Right forelimb (tissue), 1 donor: ENCODE measurements around the gene PTPRM.

Experiments
- DNase-seq: peaks from one replicate; pipeline ENCODE4 v3.0.0-alpha.2; 2018

PTPRM gene

DNA sequence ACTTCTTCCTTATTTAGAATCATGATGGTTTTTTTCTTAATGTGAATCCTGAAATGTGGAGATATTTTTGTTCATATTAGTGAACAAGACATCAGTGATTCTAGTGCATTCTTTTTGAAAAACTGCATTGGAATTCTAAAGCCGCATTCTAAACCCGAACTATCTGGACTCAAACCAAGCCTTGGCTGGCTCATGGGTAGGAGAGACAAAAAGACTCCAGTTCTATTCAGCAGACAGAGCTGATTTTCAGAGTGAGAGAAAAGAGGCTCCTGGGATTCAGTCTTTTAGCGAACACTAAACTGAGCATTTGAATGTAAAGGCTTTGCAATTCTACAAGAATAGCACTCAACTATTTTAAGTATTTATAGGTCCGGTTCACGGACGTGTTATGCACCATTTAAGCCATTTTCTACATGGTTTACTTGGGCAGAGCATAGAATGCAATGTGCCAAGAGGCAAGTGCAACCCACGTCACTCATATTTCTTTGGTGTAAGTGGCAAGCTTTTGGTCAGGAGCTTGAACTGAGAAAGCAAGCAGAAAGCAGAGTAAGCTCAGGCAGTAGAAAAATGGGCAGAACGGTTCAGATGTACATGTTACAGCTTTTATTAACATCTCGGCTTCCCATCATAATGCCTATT, 814.8 kb downstream of the PTPRM start:
- DNase-seq = no peak

- no peak for DNase-seq
Observed at GRCh38 chr18:8385400-8385799, 818.3 kb downstream of the PTPRM start.

GRCh38 chr18:8386669-8387380, 819.7 kb downstream of the PTPRM start:
- no peak for DNase-seq

GRCh38 chr18:8389391-8390340, 822.5 kb downstream of the PTPRM start:
- peak; percentile 77 for DNase-seq

- DNase-seq = no peak
Observed at GRCh38 chr18:8391068-8391467, 824.0 kb downstream of the PTPRM start.

- DNase-seq = no peak
Observed at GRCh38 chr18:8396254-8396653, 829.1 kb downstream of the PTPRM start.

DNA sequence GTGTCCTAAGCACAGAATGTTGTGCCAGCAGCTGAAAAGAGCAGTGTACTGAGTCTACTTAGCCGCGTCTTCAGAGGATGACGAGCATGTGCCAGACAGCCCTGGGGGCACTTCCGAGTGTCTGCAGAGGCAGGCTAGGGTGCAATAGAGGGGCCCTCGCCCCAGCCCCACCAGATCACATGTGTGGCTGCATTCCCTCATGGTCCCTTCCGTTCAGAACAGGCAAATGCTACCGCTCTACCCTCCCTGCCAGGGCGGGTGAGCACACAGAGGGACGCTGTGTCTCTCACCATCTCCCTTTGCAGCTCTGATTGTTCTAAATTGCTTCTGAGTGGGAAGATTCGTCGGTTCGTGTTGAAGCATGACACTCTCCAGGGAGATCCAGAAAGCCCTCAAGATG, 829.9 kb downstream of the PTPRM start:
- DNase-seq = no peak

DNA sequence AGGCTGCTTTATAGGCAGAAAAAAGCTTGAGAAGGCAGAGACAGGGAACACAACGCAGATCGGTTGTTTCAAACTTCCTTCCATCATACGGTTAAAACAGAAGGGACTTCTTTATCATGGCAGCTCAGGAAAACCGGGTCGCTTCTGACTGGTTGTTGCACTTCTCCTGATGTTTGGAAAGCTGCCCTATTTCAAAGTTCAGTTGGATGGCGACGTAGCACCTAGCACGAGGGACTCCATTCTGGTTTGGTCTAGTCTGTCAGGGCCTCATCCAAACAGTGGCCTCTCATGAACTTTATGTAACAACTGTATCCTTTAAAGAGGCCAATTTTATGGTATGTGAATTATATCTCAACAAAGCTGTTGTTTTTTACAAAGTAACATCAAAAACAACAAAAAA, 832.0 kb downstream of the PTPRM start:
- no peak for DNase-seq

DNA sequence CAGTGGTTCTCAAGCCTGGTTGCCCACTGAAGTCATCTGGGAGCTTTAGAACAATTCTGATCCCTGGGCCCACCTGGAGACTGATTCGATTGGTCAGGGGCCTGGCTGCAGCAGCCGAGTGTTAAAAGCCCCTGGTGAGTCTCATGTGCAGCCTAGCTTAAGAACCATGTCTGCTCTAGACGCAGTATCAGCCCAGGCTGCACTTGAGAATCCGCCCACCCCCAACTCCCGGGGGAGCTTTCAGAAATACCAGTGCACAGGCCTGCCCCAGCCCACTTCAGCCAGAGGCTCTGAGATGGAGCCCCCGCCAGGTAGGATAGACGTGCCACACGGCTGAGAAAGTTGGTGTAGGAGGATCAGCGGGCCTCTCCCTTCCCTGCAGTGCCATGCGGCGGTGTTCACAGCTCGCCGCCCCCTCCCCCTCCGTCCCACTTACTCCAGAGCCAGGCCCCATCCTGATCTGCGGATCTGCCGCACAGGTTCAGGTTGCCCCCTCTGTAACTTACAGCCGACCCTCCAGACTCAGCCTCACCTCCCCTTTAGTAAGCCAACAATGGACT, 833.2 kb downstream of the PTPRM start:
- DNase-seq = no peak

GRCh38 chr18:8400825-8401224, 833.7 kb downstream of the PTPRM start:
- DNase-seq = no peak

DNA sequence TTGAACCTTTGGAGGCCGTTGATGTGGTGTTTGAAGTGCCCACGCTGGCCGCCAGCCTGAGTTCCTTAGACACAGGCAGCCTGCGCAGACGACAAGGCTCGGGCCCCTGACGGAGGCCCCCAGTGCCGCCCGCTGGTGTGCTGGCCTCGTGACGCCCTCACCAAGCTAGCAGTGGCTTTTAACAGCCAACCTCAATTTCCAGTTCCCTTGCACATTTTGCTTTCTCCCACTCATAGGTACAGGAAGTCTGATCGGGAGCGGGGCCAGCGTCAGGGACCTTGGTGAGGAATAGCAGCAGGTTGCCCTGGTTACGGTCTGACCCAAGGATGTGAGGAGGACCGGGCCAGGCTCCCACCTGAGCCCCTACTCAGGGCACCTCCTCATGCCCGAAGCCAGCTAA, 834.5 kb downstream of the PTPRM start:
- no peak for DNase-seq

DNA sequence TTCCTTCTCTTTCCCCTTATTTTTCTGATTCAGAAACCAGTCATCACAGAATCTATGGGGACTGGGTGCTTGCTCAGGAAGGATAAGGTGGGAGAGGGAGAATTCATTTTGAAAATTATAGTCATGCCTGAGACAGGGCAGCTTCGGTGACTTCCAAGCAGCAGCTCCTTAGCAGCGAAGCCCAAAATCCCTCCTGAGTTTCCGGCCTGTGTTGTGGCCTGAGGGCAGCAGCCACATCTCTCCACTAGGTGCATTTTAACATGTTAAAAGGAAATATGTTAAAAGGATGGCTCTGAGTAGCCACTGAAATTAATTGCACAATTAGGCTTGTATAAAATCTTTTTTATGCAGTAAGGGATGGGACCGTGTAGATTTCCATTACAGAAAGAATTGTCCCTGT, 835.1 kb downstream of the PTPRM start:
- no peak for DNase-seq

GRCh38 chr18:8403713-8404112, 836.6 kb downstream of the PTPRM start:
- DNase-seq = no peak

- DNase-seq = no peak
Observed at GRCh38 chr18:8406186-8406867, 839.2 kb downstream of the PTPRM start.

DNA sequence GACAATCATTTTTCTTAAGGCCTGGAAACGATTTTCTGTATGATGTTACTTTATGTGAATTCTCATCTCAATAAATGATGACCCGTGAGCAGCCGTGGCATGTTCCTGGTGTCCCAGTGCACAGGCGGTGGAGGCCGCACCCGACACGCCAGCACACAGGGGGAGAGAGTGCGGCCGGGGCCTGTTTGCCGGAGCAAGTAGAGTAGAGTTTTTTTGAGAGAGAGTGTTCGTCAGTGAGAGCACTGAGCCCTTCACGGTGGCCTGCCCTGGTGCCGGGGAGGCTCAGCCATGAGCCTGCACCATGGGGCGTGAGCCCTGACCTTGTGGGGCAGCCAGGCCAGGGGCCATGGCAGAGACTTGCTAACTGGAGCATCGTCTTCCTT, 839.7 kb downstream of the PTPRM start:
- DNase-seq = no peak

DNA sequence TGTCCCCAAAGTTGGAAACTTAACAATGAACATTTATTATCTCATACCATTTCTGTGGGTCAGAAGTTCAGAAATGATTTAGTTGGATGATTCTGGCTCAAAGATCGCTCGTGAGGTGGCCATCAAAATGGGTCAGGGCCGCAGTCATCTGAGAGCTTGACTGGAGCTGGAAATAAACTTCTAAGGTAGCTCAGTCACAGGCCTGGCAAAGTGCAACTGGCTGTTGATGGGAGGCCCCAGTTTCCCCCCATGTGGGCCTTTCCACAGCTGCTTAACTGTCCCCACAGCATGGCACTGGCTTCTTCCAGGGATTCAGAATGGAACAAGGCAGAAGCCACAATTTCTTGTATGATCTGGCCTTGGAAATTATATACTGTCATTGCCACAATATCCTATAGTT, 842.0 kb downstream of the PTPRM start:
- no peak for DNase-seq

DNA sequence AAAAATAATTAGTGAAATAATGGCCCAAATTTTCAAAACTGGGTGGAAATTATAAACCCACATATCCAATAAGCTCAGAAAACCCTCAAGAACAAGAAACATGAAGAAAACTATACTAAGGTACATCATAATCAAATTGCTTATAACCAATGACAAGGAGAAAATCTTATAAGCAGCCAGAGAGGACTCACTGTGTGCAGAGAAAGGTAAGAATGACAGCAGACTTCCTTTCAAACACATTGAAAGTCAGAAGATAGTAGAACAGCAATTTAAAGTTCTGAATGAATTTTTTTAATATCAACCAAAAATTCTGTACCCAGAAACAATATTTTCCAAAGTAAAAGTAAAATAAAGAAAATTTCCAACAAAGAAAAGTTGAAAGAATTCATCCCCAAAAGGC, 844.4 kb downstream of the PTPRM start:
- DNase-seq = no peak

DNA sequence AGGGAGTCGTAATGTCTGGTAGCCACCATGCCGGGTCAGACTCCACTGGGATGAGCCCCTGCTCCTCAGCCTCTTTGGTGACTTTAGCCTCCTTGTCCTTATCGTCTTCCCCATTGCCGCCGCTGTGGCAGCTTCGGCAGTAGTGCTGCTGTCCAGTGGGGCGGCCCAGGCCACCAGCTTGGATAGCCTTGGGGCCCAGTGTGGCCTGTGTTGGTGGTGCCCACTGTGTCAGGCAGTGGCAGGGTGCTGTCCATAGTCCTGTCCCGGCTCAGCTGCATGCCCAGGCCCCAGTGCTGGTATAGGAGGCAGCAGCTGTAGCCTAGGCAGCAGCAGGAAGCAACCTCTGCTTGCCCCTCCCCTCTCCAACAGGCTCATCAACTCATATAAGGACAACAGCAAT, 845.0 kb downstream of the PTPRM start:
- DNase-seq = no peak

GRCh38 chr18:8413189-8413588, 846.1 kb downstream of the PTPRM start:
- no peak for DNase-seq

- no peak for DNase-seq
Observed at GRCh38 chr18:8413751-8414150, 846.6 kb downstream of the PTPRM start.

DNA sequence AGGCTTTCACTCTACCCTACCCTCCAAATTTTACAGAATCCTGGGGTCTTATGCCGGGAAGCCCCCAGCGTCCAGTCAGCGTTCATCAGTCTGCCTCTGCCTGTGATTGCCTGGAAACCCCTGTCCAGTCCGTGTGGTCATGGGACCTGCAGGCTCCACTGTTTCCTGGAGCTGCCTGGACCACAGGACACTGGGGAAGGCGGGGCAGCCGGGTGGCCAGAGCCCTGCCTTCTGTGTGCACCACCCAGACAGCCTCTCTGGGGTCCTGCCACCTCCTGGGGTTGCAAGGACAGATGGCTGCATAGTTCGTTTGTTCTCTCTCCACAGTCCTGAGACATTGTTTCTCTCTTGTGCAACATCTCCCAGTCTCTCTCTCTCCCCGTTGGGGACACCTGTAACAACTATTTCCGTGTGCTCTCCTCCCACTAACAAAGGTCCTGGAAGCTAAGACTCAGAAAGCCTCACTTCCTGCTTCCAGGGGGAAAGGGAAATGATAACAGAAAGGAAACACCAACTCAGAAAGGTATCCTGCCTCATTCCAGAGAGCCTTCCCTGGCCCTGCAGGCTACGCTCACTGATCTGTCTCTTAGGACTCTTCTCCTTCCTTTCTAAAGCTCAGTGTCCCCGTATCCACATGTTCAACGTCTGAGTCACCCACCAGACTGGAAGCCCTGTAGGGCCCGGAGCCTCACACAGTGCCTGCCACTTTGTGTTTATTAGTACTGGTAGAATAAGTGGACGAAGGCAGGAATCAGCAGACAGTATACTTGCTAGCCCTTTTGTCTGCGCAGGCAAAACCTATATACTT, 849.3 kb downstream of the PTPRM start:
- DNase-seq = no peak

- no peak for DNase-seq
Observed at GRCh38 chr18:8422391-8422790, 855.3 kb downstream of the PTPRM start.
